Effector memory CD4-positive, alpha-beta T cell (primary cell): ENCODE data around the gene GALNT9.

Experiments used
- DNase-seq, 3 donors: peaks; one replicate each; pipeline ENCODE4 v3.0.0-alpha.2; 2020
- H3K27ac ChIP-seq: 2 replicates; pipeline ENCODE4 v1.7.0; 2013; ENCODE audit warnings: mild to moderate bottlenecking, low read length, moderate library complexity; ENCODE audit not compliant: insufficient read depth, poor library complexity, severe bottlenecking
- H3K27me3 ChIP-seq: replicated peaks from 2 replicates; pipeline ENCODE4 v1.7.0; 2013; ENCODE audit warnings: mild to moderate bottlenecking, low read length; ENCODE audit not compliant: insufficient read depth, control insufficient read depth, poor library complexity, severe bottlenecking
- H3K36me3 ChIP-seq: 2 replicates; pipeline ENCODE4 v1.7.0; 2013; ENCODE audit warnings: mild to moderate bottlenecking, low read length, moderate library complexity; ENCODE audit not compliant: control insufficient read depth, insufficient read depth
- H3K4me1 ChIP-seq: 2 replicates; pipeline ENCODE4 v1.7.0; 2013; ENCODE audit warnings: low read length, mild to moderate bottlenecking; ENCODE audit not compliant: control insufficient read depth, insufficient read depth, poor library complexity, severe bottlenecking
- H3K4me3 ChIP-seq: 2 replicates; pipeline ENCODE4 v1.7.0; 2013; ENCODE audit warnings: low read length, low read depth, mild to moderate bottlenecking; ENCODE audit not compliant: insufficient read depth, poor library complexity, severe bottlenecking
- H3K9me3 ChIP-seq: 2 replicates; pipeline ENCODE4 v1.7.0; 2013; ENCODE audit warnings: mild to moderate bottlenecking, low read length, moderate library complexity; ENCODE audit not compliant: control insufficient read depth

The GALNT9 gene

DNA sequence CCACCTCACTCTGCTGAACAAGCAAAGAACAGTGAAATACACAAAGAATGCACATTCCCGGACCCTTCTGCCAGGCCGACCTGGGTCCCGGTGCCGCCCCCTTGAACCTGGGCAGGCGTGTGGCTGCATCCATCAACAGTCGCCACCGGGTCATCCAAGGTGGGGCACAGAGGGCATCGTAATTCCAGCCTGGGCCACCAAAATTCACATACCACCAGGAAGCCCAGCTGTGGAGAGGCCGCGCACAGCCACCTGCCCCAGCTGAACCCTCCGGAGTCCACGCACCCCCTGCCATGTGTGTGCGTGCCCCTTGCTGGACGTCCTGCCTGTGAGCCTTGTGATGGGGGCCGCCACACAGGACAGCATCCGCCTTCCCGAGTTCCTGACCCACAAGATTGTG lies 99.5 kb downstream of the GALNT9 start:
- H3K27me3 ChIP-seq = peaks cover 8% of the 10 kb centered on the region
- no peaks in the 10 kb centered on the region for H3K36me3 ChIP-seq
- no peaks in the 10 kb centered on the region for H3K9me3 ChIP-seq
- H3K4me3 ChIP-seq = no peak overlapping the region
- H3K27ac ChIP-seq = no peak overlapping the region
- DNase-seq = no peak
- no peaks in the 10 kb centered on the region for H3K4me1 ChIP-seq

DNA sequence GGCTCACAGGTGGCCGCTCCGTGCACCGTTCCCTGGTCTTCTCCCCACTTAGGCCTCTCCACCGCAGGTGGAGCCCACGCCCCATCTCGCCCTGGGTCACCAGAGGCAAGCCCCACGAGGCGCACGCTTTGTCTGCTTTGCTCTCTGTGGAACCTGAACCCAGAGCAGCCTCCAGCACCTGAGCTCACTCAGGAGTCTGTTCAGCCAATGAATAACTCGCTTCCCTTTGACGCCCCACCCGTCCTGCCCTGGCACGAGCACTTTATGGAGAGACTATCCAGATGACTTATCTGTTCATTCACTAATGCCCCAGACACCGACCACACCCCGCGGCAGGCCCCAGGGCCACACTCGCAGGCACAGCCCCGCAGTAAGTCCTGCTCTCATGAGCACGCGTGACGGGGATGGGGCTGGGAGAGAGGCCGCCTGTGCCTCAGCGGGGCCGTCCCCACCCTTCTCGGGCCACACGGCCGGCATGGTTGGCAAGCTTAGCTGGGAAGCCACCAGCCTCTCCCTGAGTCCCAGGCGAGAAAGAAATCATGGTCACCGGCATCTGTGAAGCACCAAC lies 100.1 kb downstream of the GALNT9 start:
- no peaks in the 10 kb centered on the region for H3K36me3 ChIP-seq

DNA sequence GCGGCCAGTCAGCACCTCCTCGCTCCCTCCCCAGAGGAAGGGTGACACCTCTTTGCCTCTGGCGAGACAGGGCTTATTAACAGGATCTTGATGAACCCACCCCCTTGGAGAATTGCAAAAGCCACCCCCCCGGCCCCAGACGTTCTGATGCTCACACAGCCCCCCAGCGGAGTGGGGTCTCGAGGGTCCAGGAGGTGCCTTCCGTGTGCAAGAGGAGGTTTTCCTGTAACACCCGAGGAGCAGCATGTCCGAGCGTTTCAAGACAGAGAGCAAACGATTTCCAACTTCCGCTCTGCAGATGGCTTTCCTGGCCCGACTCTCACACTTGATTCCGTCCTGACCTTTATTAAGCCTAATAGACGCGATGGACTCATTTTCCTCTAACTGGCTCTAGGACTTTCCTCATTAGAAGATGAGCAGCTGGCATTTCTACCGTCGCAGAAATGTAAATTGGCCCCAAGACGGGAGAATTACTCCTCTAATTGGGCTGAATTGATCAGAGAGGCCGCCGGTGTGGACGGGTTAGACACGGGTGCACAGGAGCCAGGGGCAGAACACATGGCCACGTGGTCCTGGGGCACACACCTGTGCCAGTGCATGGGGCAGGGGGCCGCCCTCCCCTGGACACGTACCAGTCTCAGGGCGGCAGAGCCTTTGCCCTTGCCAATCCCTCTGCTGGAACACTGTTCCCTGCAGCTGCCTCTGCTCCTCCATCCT lies 100.8 kb downstream of the GALNT9 start:
- Histone ChIP-seq H3K9me3 (no peaks in the 10 kb centered on the region), H3K36me3 (no peaks in the 10 kb centered on the region), H3K4me1 (no peaks in the 10 kb centered on the region), H3K27me3 (peaks cover 8% of the 10 kb centered on the region), H3K4me3 (no peak overlapping the region), H3K27ac (no peak overlapping the region)
- no peak for DNase-seq

More for the DNA sequence above, 100.1 kb downstream of the GALNT9 start:
- Histone ChIP-seq H3K27me3 (peaks cover 8% of the 10 kb centered on the region), H3K9me3 (no peaks in the 10 kb centered on the region), H3K4me1 (no peaks in the 10 kb centered on the region), H3K4me3 (no peak overlapping the region), H3K27ac (no peak overlapping the region)
- no peak for DNase-seq

DNA sequence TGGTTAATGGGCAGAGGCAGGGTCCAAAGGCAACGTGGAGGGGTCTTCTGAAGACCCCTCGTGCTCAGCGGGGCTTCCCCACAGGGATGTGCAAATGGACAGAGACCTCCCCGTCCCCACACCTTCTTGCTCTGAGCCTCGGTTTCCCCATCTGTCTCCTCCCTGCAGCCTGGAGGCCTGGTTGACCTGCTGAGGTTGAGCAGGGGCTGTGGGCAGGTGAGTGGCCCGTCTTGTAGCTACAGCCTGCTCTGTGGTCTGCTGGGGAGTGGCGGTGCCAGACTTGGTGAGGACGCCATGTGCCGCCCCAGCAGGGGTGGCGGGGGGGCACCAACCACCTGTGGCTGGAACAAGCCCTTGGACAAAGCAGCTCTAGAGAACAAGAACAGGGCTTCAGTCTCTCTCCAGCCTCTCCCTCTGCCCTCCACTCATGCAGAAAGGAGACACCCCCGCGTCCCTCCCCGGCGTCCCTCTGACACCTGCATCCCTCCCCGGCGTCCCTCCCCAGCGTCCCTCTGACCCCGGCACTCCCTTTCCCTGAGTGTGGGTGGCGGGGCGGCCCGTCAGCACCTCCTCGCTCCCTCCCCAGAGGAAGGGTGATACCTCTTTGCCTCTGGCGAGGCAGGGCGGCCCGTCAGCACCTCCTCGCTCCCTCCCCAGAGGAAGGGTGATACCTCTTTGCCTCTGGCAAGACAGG lies 101.5 kb downstream of the GALNT9 start:
- Histone ChIP-seq H3K27me3 (peaks cover 8% of the 10 kb centered on the region), H3K4me1 (peaks cover under 1% of the 10 kb centered on the region), H3K4me3 (no peak overlapping the region), H3K27ac (no peak overlapping the region), H3K36me3 (no peaks in the 10 kb centered on the region), H3K9me3 (no peaks in the 10 kb centered on the region)
- DNase-seq = no peak

DNA sequence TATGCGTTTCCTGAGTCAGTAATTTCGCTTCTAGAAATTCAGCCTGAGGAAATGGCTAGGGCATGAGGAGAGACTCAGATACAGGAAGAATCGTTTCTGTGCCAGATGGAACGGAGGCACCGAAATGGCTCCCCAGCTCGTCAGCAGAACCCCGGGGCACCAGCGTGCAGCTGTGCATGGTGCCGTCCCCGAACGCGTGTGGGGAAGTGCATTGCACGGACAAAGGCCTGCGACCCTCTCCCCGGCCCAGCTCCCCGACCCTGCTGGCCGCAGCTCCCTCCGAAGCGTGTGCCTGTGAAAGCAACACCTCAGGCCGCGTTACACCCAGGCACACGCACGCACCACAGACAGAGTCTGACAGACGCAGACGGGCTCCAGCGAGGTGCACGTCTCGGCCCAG lies 102.3 kb downstream of the GALNT9 start:
- H3K27ac ChIP-seq = no peak overlapping the region
- H3K4me3 ChIP-seq = no peak overlapping the region
- peaks cover 5% of the 10 kb centered on the region for H3K4me1 ChIP-seq
- no peak for DNase-seq
- H3K27me3 ChIP-seq = peaks cover 8% of the 10 kb centered on the region
- H3K9me3 ChIP-seq = no peaks in the 10 kb centered on the region
- H3K36me3 ChIP-seq = no peaks in the 10 kb centered on the region

DNA sequence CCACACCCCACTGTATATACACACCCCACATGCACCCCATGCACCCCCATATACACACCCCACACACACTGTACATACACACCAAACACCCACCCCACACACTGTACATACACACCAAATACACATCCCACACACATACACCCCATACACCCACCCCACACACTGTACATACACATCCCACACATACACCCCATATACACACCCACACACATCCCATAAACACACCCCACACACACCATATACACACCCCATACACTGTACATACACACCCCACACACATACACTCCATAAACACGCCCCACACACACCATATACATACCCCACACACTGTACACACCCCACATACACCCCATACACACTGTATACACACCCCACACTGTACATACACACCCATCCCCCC lies 102.8 kb downstream of the GALNT9 start:
- Histone ChIP-seq H3K27ac (no peak overlapping the region), H3K9me3 (no peaks in the 10 kb centered on the region), H3K27me3 (peaks cover 8% of the 10 kb centered on the region), H3K36me3 (no peaks in the 10 kb centered on the region), H3K4me1 (peaks cover 5% of the 10 kb centered on the region), H3K4me3 (no peak overlapping the region)
- no peak for DNase-seq

DNA sequence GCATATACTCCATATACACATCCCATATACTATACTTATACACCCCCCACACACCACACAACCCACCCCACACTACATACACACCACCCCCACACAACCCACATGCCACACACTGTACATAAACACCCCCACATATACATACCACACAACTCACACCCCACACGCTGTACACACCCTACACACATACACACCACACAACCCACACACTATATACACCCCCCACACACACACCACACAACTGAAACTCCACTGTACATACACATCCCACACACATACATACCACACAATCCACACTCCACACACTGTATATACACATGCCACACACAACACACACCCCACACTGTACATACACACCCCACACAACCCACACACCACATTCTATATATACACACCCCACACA lies 104.2 kb downstream of the GALNT9 start:
- no peak for DNase-seq
- Histone ChIP-seq H3K9me3 (no peaks in the 10 kb centered on the region), H3K27me3 (peaks cover 8% of the 10 kb centered on the region), H3K4me1 (peaks cover 5% of the 10 kb centered on the region), H3K27ac (no peak overlapping the region), H3K4me3 (no peak overlapping the region), H3K36me3 (no peaks in the 10 kb centered on the region)

DNA sequence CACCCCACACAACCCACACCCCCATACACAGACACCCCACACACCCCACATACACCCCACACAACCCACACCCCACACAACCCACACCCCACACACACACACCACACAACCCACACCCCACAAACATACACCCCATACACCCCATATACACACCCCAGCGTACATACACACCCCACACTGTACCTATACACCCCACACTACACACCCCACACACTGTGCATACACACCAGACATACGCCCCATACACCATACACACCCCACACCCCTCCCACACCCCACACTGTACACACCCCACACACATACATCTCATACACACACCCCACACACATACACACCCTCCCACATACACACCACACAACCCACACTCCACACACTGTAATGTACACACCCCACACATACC lies 104.9 kb downstream of the GALNT9 start:
- Histone ChIP-seq H3K36me3 (no peaks in the 10 kb centered on the region), H3K4me3 (no peak overlapping the region), H3K27me3 (peaks cover 8% of the 10 kb centered on the region), H3K27ac (no peak overlapping the region), H3K9me3 (no peaks in the 10 kb centered on the region), H3K4me1 (peaks cover 5% of the 10 kb centered on the region)
- DNase-seq = no peak

DNA sequence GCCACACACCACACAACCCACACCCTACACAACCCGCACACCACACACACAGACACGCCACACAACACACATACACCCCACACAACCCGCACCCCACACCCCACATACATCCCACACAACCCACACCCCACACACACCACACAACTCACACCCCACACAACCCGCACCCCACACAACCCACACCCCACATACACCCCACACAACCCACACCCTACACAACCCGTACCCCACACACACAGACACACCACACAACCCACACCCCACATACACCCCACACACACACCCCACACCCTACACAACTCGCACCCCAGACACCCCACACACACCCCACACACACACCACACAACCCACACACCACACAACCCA lies 106.6 kb downstream of the GALNT9 start:
- H3K36me3 ChIP-seq = no peaks in the 10 kb centered on the region
- peaks cover 2% of the 10 kb centered on the region for H3K27me3 ChIP-seq
- no peak for DNase-seq
- no peaks in the 10 kb centered on the region for H3K9me3 ChIP-seq
- H3K4me3 ChIP-seq = no peak overlapping the region
- peaks cover 5% of the 10 kb centered on the region for H3K4me1 ChIP-seq
- H3K27ac ChIP-seq = no peak overlapping the region

DNA sequence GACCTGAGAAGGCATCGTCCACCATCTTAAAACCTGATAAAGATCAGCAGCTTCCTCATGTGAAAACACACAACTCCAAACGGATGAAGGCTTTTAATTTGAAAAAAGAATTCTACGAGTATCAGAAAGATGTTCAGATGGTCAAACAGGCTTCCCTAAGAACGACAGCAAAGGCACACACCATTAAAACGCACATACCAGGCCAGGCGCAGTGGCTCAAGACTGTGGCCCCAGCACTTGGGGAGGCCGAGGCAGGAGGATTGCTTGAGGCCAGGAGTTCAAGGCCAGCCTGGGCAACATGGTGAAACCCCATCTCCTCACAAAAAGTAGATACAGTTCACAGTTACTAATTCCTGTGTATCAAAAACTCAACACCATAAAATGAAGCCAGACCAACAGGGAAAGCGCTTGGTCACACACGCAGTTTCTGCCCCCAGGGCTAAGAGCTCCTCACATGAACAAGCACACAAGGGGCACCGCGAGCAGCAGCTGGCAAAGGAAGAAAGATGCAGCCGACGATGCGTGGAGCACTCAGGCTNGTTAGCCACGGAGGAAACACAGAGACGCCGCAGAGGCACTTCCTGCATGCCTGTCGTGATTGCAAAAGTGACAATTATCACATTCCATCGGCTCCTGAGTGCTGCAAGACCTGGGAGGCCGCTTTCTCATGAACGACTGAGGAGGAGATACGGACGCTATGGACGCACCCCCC lies 107.1 kb downstream of the GALNT9 start:
- no peak overlapping the region for H3K27ac ChIP-seq
- peaks cover 5% of the 10 kb centered on the region for H3K4me1 ChIP-seq
- H3K27me3 ChIP-seq = peaks cover 7% of the 10 kb centered on the region
- DNase-seq = peak in 2 of 3 donors; percentile 12 to 20
- peak overlapping the region; percentile 7 for H3K4me3 ChIP-seq
- no peaks in the 10 kb centered on the region for H3K9me3 ChIP-seq
- no peaks in the 10 kb centered on the region for H3K36me3 ChIP-seq
